Activated effector memory CD4-positive, alpha-beta T cell treated with anti-CD3 and anti-CD28 coated beads, Interleukin-2, amount 50 U/mL, for 16 hours (primary cell): ENCODE results near the gene ACAP3.

ENCODE experiments used
- DNase-seq: peaks from one replicate; pipeline ENCODE4 v3.0.0-alpha.2; 2020

Gene ACAP3

GRCh38 chr1:1242461-1243265 lies 65.1 kb downstream of the ACAP3 start:
- no peak for DNase-seq
